ENCODE data around the gene COL23A1.

The COL23A1 gene

GRCh38 chr5:178416919-178417318 is 173.3 kb downstream of the COL23A1 start:
- DNase-seq, result no peak

GRCh38 chr5:178416206-178416882 is 173.8 kb downstream of the COL23A1 start:
- no peak for DNase-seq

GRCh38 chr5:178415353-178415752 is 174.8 kb downstream of the COL23A1 start:
- DNase-seq, result no peak

GRCh38 chr5:178413988-178414387 is 176.2 kb downstream of the COL23A1 start:
- DNase-seq, result no peak

GRCh38 chr5:178411083-178411482 is 179.1 kb downstream of the COL23A1 start:
- DNase-seq, result no peak

- DNase-seq, result no peak
Observed at GRCh38 chr5:178407646-178408045, 182.5 kb downstream of the COL23A1 start.

GRCh38 chr5:178404987-178405386 is 185.2 kb downstream of the COL23A1 start:
- DNase-seq, result no peak

- DNase-seq, result no peak
Observed at GRCh38 chr5:178403956-178404600, 186.1 kb downstream of the COL23A1 start.

GRCh38 chr5:178403351-178403750 is 186.8 kb downstream of the COL23A1 start:
- no peak for DNase-seq

- no peak for DNase-seq
Observed at GRCh38 chr5:178399701-178400095, 190.5 kb downstream of the COL23A1 start.

- DNase-seq, result peak; percentile 1
Observed at GRCh38 chr5:178398901-178399700, 191.1 kb downstream of the COL23A1 start.

- no peak for DNase-seq
Observed at GRCh38 chr5:178396796-178397720, 193.1 kb downstream of the COL23A1 start.

- no peak for DNase-seq
Observed at GRCh38 chr5:178394074-178394473, 196.1 kb downstream of the COL23A1 start.

GRCh38 chr5:178392931-178393394 is 197.2 kb downstream of the COL23A1 start:
- DNase-seq, result no peak

- DNase-seq, result no peak
Observed at GRCh38 chr5:178392386-178392785, 197.8 kb downstream of the COL23A1 start.

- DNase-seq, result no peak
Observed at GRCh38 chr5:178391480-178391879, 198.7 kb downstream of the COL23A1 start.

- DNase-seq, result no peak
Observed at GRCh38 chr5:178389796-178390195, 200.4 kb downstream of the COL23A1 start.

GRCh38 chr5:178389026-178389729 is 201.0 kb downstream of the COL23A1 start:
- no peak for DNase-seq

GRCh38 chr5:178388386-178389025 is 201.7 kb downstream of the COL23A1 start:
- DNase-seq, result no peak

- no peak for DNase-seq
Observed at GRCh38 chr5:178387856-178388190, 202.4 kb downstream of the COL23A1 start.

GRCh38 chr5:178387061-178387855 is 202.9 kb downstream of the COL23A1 start:
- no peak for DNase-seq

Measured in DMS79 treated with DMSO at 0.1 percent for 48 hours (cell line).